NCI-H2171 treated with DMSO at 0.1 percent for 48 hours (cell line): ENCODE measurements around the gene TEC.
"Not testable (repeated sequence)": the region's sequence is repeated elsewhere in the genome, so short reads cannot be mapped to it uniquely, and the experiment has no call there.

Experiments used
- DNase-seq: peaks from one replicate; lab custom pipeline; 2025; lab: John Stamatoyannopoulos, UW

TEC gene

GRCh38 chr4:48195853-48196252 lies 73.8 kb downstream of the TEC start:
- DNase-seq = no peak

GRCh38 chr4:48195374-48195773 lies 74.3 kb downstream of the TEC start:
- DNase-seq = no peak

GRCh38 chr4:48194971-48195370 lies 74.7 kb downstream of the TEC start:
- no peak for DNase-seq

- no peak for DNase-seq
These were observed 75.6 kb downstream of the TEC start for GRCh38 chr4:48193921-48194468.

GRCh38 chr4:48193096-48193836 lies 76.4 kb downstream of the TEC start:
- no peak for DNase-seq

GRCh38 chr4:48191758-48192157 lies 77.9 kb downstream of the TEC start:
- DNase-seq = no peak

- DNase-seq = no peak
These were observed 78.8 kb downstream of the TEC start for GRCh38 chr4:48190839-48191238.

- no peak for DNase-seq
These were observed 79.9 kb downstream of the TEC start for GRCh38 chr4:48189731-48190130.

- no peak for DNase-seq
These were observed 81.2 kb downstream of the TEC start for GRCh38 chr4:48188390-48188789.

GRCh38 chr4:48187813-48188212 lies 81.8 kb downstream of the TEC start:
- DNase-seq = no peak

- DNase-seq = not testable (repeated sequence)
These were observed 82.6 kb downstream of the TEC start for GRCh38 chr4:48187066-48187465.

- not testable (repeated sequence) for DNase-seq
These were observed 83.2 kb downstream of the TEC start for GRCh38 chr4:48186394-48186793.

GRCh38 chr4:48184882-48185281 lies 84.8 kb downstream of the TEC start:
- no peak for DNase-seq

GRCh38 chr4:48180234-48180633 lies 89.4 kb downstream of the TEC start:
- no peak for DNase-seq

GRCh38 chr4:48178931-48179330 lies 90.7 kb downstream of the TEC start:
- DNase-seq = no peak

GRCh38 chr4:48175806-48176205 lies 93.8 kb downstream of the TEC start:
- DNase-seq = no peak

- DNase-seq = no peak
These were observed 94.3 kb downstream of the TEC start for GRCh38 chr4:48175328-48175727.

GRCh38 chr4:48173056-48173991 lies 96.3 kb downstream of the TEC start:
- no peak for DNase-seq

GRCh38 chr4:48172651-48173050 lies 97.0 kb downstream of the TEC start:
- DNase-seq = no peak

- DNase-seq = no peak
These were observed 100.0 kb downstream of the TEC start for GRCh38 chr4:48169636-48170035.

GRCh38 chr4:48167538-48168263 lies 101.9 kb downstream of the TEC start:
- no peak for DNase-seq

GRCh38 chr4:48164561-48164960 lies 105.1 kb downstream of the TEC start:
- DNase-seq = not testable (repeated sequence)
